Erythroblast (primary cell): ENCODE measurements around the gene WRNIP1.

Experiments used
- GATA1 ChIP-seq: IDR thresholded peaks from 2 replicates; pipeline ENCODE4 v1.6.1; 2011; ENCODE audit warnings: low read depth, mild to moderate bottlenecking, control low read depth, low read length, moderate library complexity
- POLR2A ChIP-seq: IDR thresholded peaks from 2 replicates; pipeline ENCODE4 v1.6.1; 2011; ENCODE audit warnings: mild to moderate bottlenecking, low read length

GRCh38 chr6:2734488-2735166 lies 30.6 kb upstream of the WRNIP1 start:
- TF ChIP-seq POLR2A (no peak), GATA1 (no peak)
